Ramos (cell line): Measurements from ENCODE around the gene FLRT2.

Experiments used
- in situ Hi-C: fragments of 300-500 bp; cut with MboI; formaldehyde crosslinking; loops from one replicate; pipeline ENCODE4 v1.14.3; 2022; ENCODE audit warnings: low sequenced_read_pairs; ENCODE audit not compliant: unreplicated experiment

FLRT2 gene

GRCh38 chr14:85625925-85626585 lies 96.1 kb downstream of the FLRT2 start:
- in situ Hi-C loops: no loop called here

GRCh38 chr14:85634205-85634604 lies 104.3 kb downstream of the FLRT2 start:
- in situ Hi-C loops: no loop called here

- in situ Hi-C loops: no loop called here
Observed at GRCh38 chr14:85644211-85644610, 114.3 kb downstream of the FLRT2 start.

- in situ Hi-C loops: no loop called here
Observed at GRCh38 chr14:85653029-85653428, 123.1 kb downstream of the FLRT2 start.

GRCh38 chr14:85660243-85660922 lies 130.4 kb downstream of the FLRT2 start:
- in situ Hi-C loops: no loop called here

GRCh38 chr14:85662096-85662495 lies 132.2 kb downstream of the FLRT2 start:
- in situ Hi-C loops: no loop called here

GRCh38 chr14:85663256-85663655 lies 133.3 kb downstream of the FLRT2 start:
- in situ Hi-C loops: no loop called here

- in situ Hi-C loops: no loop called here
Observed at GRCh38 chr14:85663667-85664066, 133.7 kb downstream of the FLRT2 start.

- in situ Hi-C loops: no loop called here
Observed at GRCh38 chr14:85675957-85676356, 146.0 kb downstream of the FLRT2 start.

GRCh38 chr14:85686908-85687307 lies 157.0 kb downstream of the FLRT2 start:
- in situ Hi-C loops: no loop called here

GRCh38 chr14:85687456-85687855 lies 157.5 kb downstream of the FLRT2 start:
- in situ Hi-C loops: no loop called here

GRCh38 chr14:85688006-85688405 lies 158.1 kb downstream of the FLRT2 start:
- in situ Hi-C loops: no loop called here

GRCh38 chr14:85695300-85695699 lies 165.4 kb downstream of the FLRT2 start:
- in situ Hi-C loops: no loop called here

- in situ Hi-C loops: no loop called here
Observed at GRCh38 chr14:85701116-85701515, 171.2 kb downstream of the FLRT2 start.

GRCh38 chr14:85701763-85702162 lies 171.8 kb downstream of the FLRT2 start:
- in situ Hi-C loops: no loop called here

- in situ Hi-C loops: no loop called here
Observed at GRCh38 chr14:85702191-85702590, 172.2 kb downstream of the FLRT2 start.

GRCh38 chr14:85702997-85703396 lies 173.1 kb downstream of the FLRT2 start:
- in situ Hi-C loops: no loop called here
